Measurements from ENCODE around the gene PLEKHA7.

Gene PLEKHA7

GRCh38 chr11:16790486-16791190 lies 223.6 kb downstream of the PLEKHA7 start:
- no peak for FAIRE-seq
- DNase-seq (ENCODE audit: insufficient read length, low spot score), result no peak
- no peak for TF ChIP-seq CTCF (IDR thresholded peaks at IDR 0.05; ENCODE audit: insufficient read depth, missing control alignments)

GRCh38 chr11:16789560-16790485 lies 224.4 kb downstream of the PLEKHA7 start:
- FAIRE-seq, result no peak
- no peak for DNase-seq (ENCODE audit: insufficient read length, low spot score)
- no peak for TF ChIP-seq CTCF (IDR thresholded peaks at IDR 0.05; ENCODE audit: insufficient read depth, missing control alignments)

GRCh38 chr11:16789063-16789420 lies 225.2 kb downstream of the PLEKHA7 start:
- TF ChIP-seq CTCF (IDR thresholded peaks at IDR 0.05; ENCODE audit: insufficient read depth, missing control alignments), result no peak
- FAIRE-seq (no peak), DNase-seq (ENCODE audit: insufficient read length, low spot score) (no peak)

- peak; percentile 70 for DNase-seq (ENCODE audit: insufficient read length, low spot score)
- no peak for FAIRE-seq
- TF ChIP-seq CTCF (IDR thresholded peaks at IDR 0.05; ENCODE audit: insufficient read depth, missing control alignments), result peak; percentile 61
Measured at GRCh38 chr11:16788141-16789062, 225.8 kb downstream of the PLEKHA7 start.

GRCh38 chr11:16787035-16787742 lies 227.0 kb downstream of the PLEKHA7 start:
- no peak for TF ChIP-seq CTCF (IDR thresholded peaks at IDR 0.05; ENCODE audit: insufficient read depth, missing control alignments)
- DNase-seq (ENCODE audit: insufficient read length, low spot score), result no peak
- FAIRE-seq, result no peak

GRCh38 chr11:16786131-16786530 lies 228.1 kb downstream of the PLEKHA7 start:
- DNase-seq (ENCODE audit: insufficient read length, low spot score) (no peak), FAIRE-seq (no peak)
- TF ChIP-seq CTCF (IDR thresholded peaks at IDR 0.05; ENCODE audit: insufficient read depth, missing control alignments), result no peak
